ENCODE results near the gene ALG5. TPM values are rescaled to one million over a fixed set of nuclear protein-coding genes. Genes with fewer than 3 reads are reported as not detected.

ALG5 gene
- total and polyA plus RNA-seq, 3 donors from 2014 or later = 16.8 to 27.1 (median 18.0) TPM

DNA sequence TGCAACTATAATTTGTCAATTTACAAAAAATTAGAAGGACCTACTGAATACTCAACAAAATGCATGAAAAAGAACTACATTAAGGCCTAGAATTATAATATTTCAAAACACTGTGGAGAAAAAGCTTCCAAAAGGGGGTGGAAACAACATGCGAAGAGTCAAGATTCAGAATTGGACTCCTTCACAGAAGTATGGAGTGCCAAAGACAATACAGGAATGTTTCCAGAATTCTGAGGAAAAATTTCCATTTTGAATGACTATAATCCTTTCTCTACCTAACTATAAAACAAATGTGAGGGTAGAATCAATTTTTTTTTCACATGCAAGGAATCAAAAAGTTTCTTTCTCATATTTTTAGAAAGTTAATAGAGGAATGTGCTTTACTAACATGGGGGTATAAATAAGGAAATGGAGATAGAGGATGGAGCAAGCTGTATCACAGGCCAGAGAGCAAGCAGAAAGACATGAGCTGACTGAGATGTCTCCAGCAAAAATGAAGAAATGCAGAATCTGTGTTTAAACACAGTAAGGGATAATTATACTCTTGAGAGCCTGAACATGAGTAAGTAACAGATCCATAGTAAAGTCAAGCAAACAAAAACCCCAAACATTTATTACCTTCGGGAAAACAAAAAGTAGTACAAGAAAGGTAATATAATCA is 39.6 kb downstream of the ALG5 start:
- Histone ChIP-seq H3K36me3 (ENCODE audit: low read depth, missing control alignments) (no peaks in the 10 kb centered on the region), H3K27ac (no peak overlapping the region), H3K27me3 (no peaks in the 10 kb centered on the region)

DNA sequence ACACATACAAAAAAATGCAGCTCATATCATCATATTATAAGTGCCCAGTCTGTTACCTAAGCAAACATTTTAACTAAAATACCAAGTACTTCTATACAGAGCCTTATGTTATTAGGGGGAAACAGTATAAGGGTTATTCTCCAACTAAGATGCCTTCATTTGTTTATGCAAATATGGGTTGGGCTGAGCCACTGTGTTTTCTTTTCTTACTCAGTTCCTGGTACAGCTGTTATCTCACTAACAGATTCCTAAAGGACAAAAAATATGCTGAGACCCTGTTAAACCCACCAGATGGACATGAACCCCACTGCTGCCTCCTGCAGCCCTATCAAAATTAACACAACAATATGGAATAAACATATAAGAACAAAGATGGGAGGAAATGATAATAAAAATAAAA is 44.6 kb downstream of the ALG5 start:
- no peaks in the 10 kb centered on the region for H3K27me3 ChIP-seq
- H3K27ac ChIP-seq = no peak overlapping the region
- no peak for DNase-seq
- no peaks in the 10 kb centered on the region for H3K36me3 ChIP-seq (ENCODE audit: low read depth, missing control alignments)
- no peaks in the 10 kb centered on the region for H3K9me3 ChIP-seq
- H3K4me3 ChIP-seq = no peak overlapping the region
- H3K4me1 ChIP-seq = no peaks in the 10 kb centered on the region
- intact Hi-C loops (cut with DNase I; ENCODE audit: low total_unique reads) = no loop called here
- TF ChIP-seq POLR2A (IDR thresholded peaks at IDR 0.05) = no peak
- TF ChIP-seq, protein P1, sequence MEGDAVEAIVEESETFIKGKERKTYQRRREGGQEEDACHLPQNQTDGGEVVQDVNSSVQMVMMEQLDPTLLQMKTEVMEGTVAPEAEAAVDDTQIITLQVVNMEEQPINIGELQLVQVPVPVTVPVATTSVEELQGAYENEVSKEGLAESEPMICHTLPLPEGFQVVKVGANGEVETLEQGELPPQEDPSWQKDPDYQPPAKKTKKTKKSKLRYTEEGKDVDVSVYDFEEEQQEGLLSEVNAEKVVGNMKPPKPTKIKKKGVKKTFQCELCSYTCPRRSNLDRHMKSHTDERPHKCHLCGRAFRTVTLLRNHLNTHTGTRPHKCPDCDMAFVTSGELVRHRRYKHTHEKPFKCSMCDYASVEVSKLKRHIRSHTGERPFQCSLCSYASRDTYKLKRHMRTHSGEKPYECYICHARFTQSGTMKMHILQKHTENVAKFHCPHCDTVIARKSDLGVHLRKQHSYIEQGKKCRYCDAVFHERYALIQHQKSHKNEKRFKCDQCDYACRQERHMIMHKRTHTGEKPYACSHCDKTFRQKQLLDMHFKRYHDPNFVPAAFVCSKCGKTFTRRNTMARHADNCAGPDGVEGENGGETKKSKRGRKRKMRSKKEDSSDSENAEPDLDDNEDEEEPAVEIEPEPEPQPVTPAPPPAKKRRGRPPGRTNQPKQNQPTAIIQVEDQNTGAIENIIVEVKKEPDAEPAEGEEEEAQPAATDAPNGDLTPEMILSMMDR (IDR thresholded peaks at IDR 0.05) = no peak

More for the DNA sequence above, 39.6 kb downstream of the ALG5 start:
- H3K4me3 ChIP-seq = no peak overlapping the region
- WGBS, 2 donors = 65 to 71% methylated on average over 2 of the region's 2 CpGs
- no peak for DNase-seq
- no peaks in the 10 kb centered on the region for H3K4me1 ChIP-seq
- H3K9me3 ChIP-seq = no peaks in the 10 kb centered on the region
- intact Hi-C loops (cut with DNase I; ENCODE audit: low total_unique reads) = no loop called here
- no peak for TF ChIP-seq POLR2A (IDR thresholded peaks at IDR 0.05)
- TF ChIP-seq, protein P1 (IDR thresholded peaks at IDR 0.05) = no peak

DNA sequence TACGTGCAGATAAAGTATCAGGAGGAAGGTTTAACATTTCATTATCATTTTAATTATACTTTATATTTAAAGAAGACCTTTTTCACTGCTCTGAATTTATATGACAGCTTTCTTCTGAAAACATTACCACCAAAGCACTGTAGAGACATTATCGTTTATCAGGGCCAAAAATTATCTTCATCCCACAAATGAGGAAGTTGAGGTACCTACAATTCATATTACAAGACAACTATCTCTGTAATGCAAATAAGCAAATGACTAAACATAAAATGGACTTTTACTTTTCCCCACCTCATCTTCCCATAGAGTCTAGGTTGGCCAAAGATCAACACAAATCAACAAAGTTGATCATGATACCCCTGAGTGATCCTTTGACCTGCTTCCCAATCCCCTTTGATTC is 48.2 kb downstream of the ALG5 start:
- H3K4me1 ChIP-seq = no peaks in the 10 kb centered on the region
- no peak overlapping the region for H3K27ac ChIP-seq
- TF ChIP-seq POLR2A (IDR thresholded peaks at IDR 0.05) = no peak
- TF ChIP-seq, protein P1 (IDR thresholded peaks at IDR 0.05) = no peak
- 79 to 94% methylated on average over 2 of the region's 2 CpGs for WGBS, 2 donors
- H3K27me3 ChIP-seq = no peaks in the 10 kb centered on the region
- no peak for DNase-seq
- intact Hi-C loops (cut with DNase I; ENCODE audit: low total_unique reads) = no loop called here
- H3K9me3 ChIP-seq = no peaks in the 10 kb centered on the region
- H3K4me3 ChIP-seq = no peak overlapping the region
- H3K36me3 ChIP-seq (ENCODE audit: low read depth, missing control alignments) = no peaks in the 10 kb centered on the region

DNA sequence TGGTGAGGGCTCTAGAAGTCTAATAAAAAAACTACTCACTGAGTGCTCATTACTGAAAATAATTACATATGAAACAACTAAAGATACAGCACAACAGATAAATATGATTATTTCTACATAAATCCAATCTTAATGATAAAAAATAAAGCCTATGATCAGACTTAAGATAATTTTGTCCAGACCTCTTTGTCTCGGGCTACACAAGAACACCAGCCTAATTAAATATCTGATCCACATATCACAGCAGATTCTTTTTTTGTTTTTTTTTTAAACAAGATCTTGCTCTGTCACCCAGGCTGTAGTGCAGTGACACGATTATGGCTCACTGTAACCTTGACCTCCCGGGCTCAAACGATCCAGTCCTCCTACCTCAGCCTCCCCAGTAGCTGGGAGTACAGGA is 48.8 kb downstream of the ALG5 start:
- intact Hi-C loops (cut with DNase I; ENCODE audit: low total_unique reads) = no loop called here
- DNase-seq = no peak
- Histone ChIP-seq H3K27ac (no peak overlapping the region), H3K4me1 (no peaks in the 10 kb centered on the region), H3K27me3 (no peaks in the 10 kb centered on the region), H3K4me3 (no peak overlapping the region), H3K36me3 (ENCODE audit: low read depth, missing control alignments) (no peaks in the 10 kb centered on the region), H3K9me3 (no peaks in the 10 kb centered on the region)
- 76 to 86% methylated on average over 4 of the region's 4 CpGs for WGBS, 2 donors
- TF ChIP-seq POLR2A (IDR thresholded peaks at IDR 0.05) = no peak
- TF ChIP-seq, protein P1 (IDR thresholded peaks at IDR 0.05) = no peak

DNA sequence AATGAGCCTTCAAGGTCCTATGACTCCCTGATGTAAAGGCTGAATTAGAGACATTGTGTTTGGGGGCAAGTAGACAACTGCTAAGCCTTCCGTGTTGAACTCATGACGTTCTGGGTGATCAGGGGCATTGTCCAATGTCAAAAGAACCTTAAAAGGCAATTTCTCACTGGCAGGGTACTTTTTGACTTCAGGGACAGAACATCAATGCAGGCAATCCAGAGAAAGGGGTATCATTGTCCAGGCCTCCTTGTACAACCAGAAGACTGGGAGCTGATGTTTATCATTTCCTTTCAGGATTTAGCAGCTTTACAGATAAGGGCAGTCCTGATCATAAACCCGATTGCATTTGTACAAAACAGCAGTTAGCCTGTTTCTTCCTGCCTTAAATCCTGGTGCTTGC is 54.1 kb downstream of the ALG5 start:
- TF ChIP-seq POLR2A (IDR thresholded peaks at IDR 0.05) = no peak
- TF ChIP-seq, protein P1 (IDR thresholded peaks at IDR 0.05) = no peak
- DNase-seq = no peak
- H3K27ac ChIP-seq = no peak overlapping the region
- WGBS, 2 donors = 60 to 69% methylated on average over 3 of the region's 3 CpGs
- H3K36me3 ChIP-seq (ENCODE audit: low read depth, missing control alignments) = no peaks in the 10 kb centered on the region
- intact Hi-C loops (cut with DNase I; ENCODE audit: low total_unique reads) = no loop called here
- H3K9me3 ChIP-seq = no peaks in the 10 kb centered on the region
- no peaks in the 10 kb centered on the region for H3K4me1 ChIP-seq
- H3K27me3 ChIP-seq = no peaks in the 10 kb centered on the region
- no peak overlapping the region for H3K4me3 ChIP-seq
